Immature natural killer cell (primary cell): Measurements from ENCODE around the gene PIAS1. TPM values are rescaled to one million over a fixed set of nuclear protein-coding genes. Genes with fewer than 3 reads are reported as not detected.

Experiments used
- DNase-seq, 3 donors: peaks; one replicate each; pipeline ENCODE4 v3.0.0; 2022; ENCODE audit warnings: mixed read lengths in 1 of 3
- H3K27ac Mint-ChIP-seq, 6 donors: one replicate each; pipeline ENCODE4 v1.8.0; 2020; ENCODE audit warnings: mixed read lengths in 6 of 6, mild to moderate bottlenecking in 5 of 6, inconsistent platforms in 4 of 6, moderate library complexity in 3 of 6
- H3K27me3 Mint-ChIP-seq, 3 donors: one replicate each; pipeline ENCODE4 v1.8.0; 2020 to 2021; ENCODE audit warnings: low read depth in 3 of 3, mild to moderate bottlenecking in 3 of 3, mixed read lengths in 3 of 3, moderate library complexity in 3 of 3, inconsistent platforms in 1 of 3
- H3K36me3 Mint-ChIP-seq, 3 donors: one replicate each; pipeline ENCODE4 v1.8.0; 2020; ENCODE audit warnings: mixed read lengths in 3 of 3, inconsistent platforms in 2 of 3, mild to moderate bottlenecking in 2 of 3
- H3K4me1 Mint-ChIP-seq, 2 donors: one replicate each; pipeline ENCODE4 v1.8.0; 2020; ENCODE audit warnings: inconsistent platforms in 2 of 2, mild to moderate bottlenecking in 2 of 2, mixed read lengths in 2 of 2, moderate library complexity in 1 of 2
- H3K4me3 Mint-ChIP-seq, 5 donors: one replicate each; pipeline ENCODE4 v1.8.0; 2020; ENCODE audit warnings: mild to moderate bottlenecking in 5 of 5, mixed read lengths in 5 of 5, inconsistent platforms in 3 of 5, moderate library complexity in 3 of 5
- H3K9me3 Mint-ChIP-seq, 6 donors: one replicate each; pipeline ENCODE4 v1.8.0; 2020; ENCODE audit warnings: mild to moderate bottlenecking in 6 of 6, mixed read lengths in 6 of 6, inconsistent platforms in 4 of 6, moderate library complexity in 3 of 6
- polyA plus RNA-seq, 3 donors: library from polyadenylated mRNA; unstranded; fragments of 300-500 nt; fragmentation: Illumina TruSeq; gene quantifications; one replicate each; pipeline ENCODE4 v1.2.3, GENCODE V29; 2021

PIAS1 gene
- polyA plus RNA-seq, 3 donors from 2014 or later = 84.1 to 138 (median 112) TPM

- Mint-ChIP-seq H3K36me3 (peaks cover 15 to 46% (median 36%) of the 10 kb centered on the region in 3 donors), H3K4me3 (no peak overlapping the region), H3K9me3 (no peaks in the 10 kb centered on the region), H3K27me3 (peaks cover 0 to 2% (median 2%) of the 10 kb centered on the region in 3 donors), H3K4me1 (no peaks in the 10 kb centered on the region), H3K27ac (peak overlapping the region in 3 of 6 donors; percentile 12 to 40 (median 32))
- no peak for DNase-seq
Observed at GRCh38 chr15:68188647-68189046, 134.5 kb downstream of the PIAS1 start.

GRCh38 chr15:68190048-68190447 is 135.9 kb downstream of the PIAS1 start:
- Mint-ChIP-seq H3K4me1 (no peaks in the 10 kb centered on the region), H3K27me3 (peaks cover 0 to 5% (median 2%) of the 10 kb centered on the region in 3 donors), H3K9me3 (no peaks in the 10 kb centered on the region), H3K36me3 (peaks cover 8 to 38% (median 29%) of the 10 kb centered on the region in 3 donors), H3K27ac (no peak overlapping the region), H3K4me3 (no peak overlapping the region)
- DNase-seq = no peak

GRCh38 chr15:68191555-68191954 is 137.4 kb downstream of the PIAS1 start:
- Mint-ChIP-seq H3K4me1 (no peaks in the 10 kb centered on the region), H3K27ac (peak overlapping the region in 1 of 6 donors; percentile 56)

GRCh38 chr15:68192117-68192516 is 138.0 kb downstream of the PIAS1 start:
- DNase-seq = no peak
- no peaks in the 10 kb centered on the region for H3K4me1 Mint-ChIP-seq
- H3K4me3 Mint-ChIP-seq = no peak overlapping the region
- peak overlapping the region in 2 of 6 donors; percentile 31 to 56 for H3K27ac Mint-ChIP-seq
- peaks cover 8 to 32% (median 25%) of the 10 kb centered on the region in 3 donors for H3K36me3 Mint-ChIP-seq
- H3K27me3 Mint-ChIP-seq = peaks cover 0 to 5% (median 2%) of the 10 kb centered on the region in 3 donors
- no peaks in the 10 kb centered on the region for H3K9me3 Mint-ChIP-seq

More at GRCh38 chr15:68191555-68191954, 137.4 kb downstream of the PIAS1 start:
- DNase-seq = no peak
- H3K27me3 Mint-ChIP-seq = peaks cover 0 to 5% (median 2%) of the 10 kb centered on the region in 3 donors
- H3K36me3 Mint-ChIP-seq = peaks cover 8 to 32% (median 25%) of the 10 kb centered on the region in 3 donors
- H3K4me3 Mint-ChIP-seq = no peak overlapping the region
- no peaks in the 10 kb centered on the region for H3K9me3 Mint-ChIP-seq

GRCh38 chr15:68192804-68193486 is 138.8 kb downstream of the PIAS1 start:
- peaks cover 7 to 26% (median 21%) of the 10 kb centered on the region in 3 donors for H3K36me3 Mint-ChIP-seq

GRCh38 chr15:68195336-68196112 is 141.4 kb downstream of the PIAS1 start:
- Mint-ChIP-seq H3K4me1 (no peaks in the 10 kb centered on the region), H3K9me3 (no peaks in the 10 kb centered on the region), H3K27me3 (peaks cover 0 to 3% (median 0%) of the 10 kb centered on the region in 3 donors), H3K27ac (peak overlapping the region; percentile 6 to 65 (median 45)), H3K36me3 (peaks cover 0 to 9% (median 5%) of the 10 kb centered on the region in 3 donors), H3K4me3 (no peak overlapping the region)
- DNase-seq = no peak

More at GRCh38 chr15:68192804-68193486, 138.8 kb downstream of the PIAS1 start:
- no peak for DNase-seq
- H3K4me3 Mint-ChIP-seq = no peak overlapping the region
- H3K27ac Mint-ChIP-seq = peak overlapping the region in 3 of 6 donors; percentile 12 to 51 (median 20)
- no peaks in the 10 kb centered on the region for H3K9me3 Mint-ChIP-seq
- H3K27me3 Mint-ChIP-seq = peaks cover 0 to 3% (median 2%) of the 10 kb centered on the region in 3 donors
- no peaks in the 10 kb centered on the region for H3K4me1 Mint-ChIP-seq

- Mint-ChIP-seq H3K4me3 (no peak overlapping the region), H3K27me3 (peaks cover 0 to 3% (median 0%) of the 10 kb centered on the region in 3 donors), H3K27ac (peak overlapping the region in 2 of 6 donors; percentile 64 to 66), H3K36me3 (peaks cover 0 to 9% (median 4%) of the 10 kb centered on the region in 3 donors), H3K9me3 (no peaks in the 10 kb centered on the region), H3K4me1 (no peaks in the 10 kb centered on the region)
- no peak for DNase-seq
Observed at GRCh38 chr15:68196445-68197169, 142.5 kb downstream of the PIAS1 start.

- DNase-seq = no peak
- peaks cover 0 to 6% (median 4%) of the 10 kb centered on the region in 3 donors for H3K36me3 Mint-ChIP-seq
- H3K27me3 Mint-ChIP-seq = peaks cover 0 to 3% (median 0%) of the 10 kb centered on the region in 3 donors
- peak overlapping the region in 4 of 6 donors; percentile 26 to 77 (median 64) for H3K27ac Mint-ChIP-seq
- no peaks in the 10 kb centered on the region for H3K4me1 Mint-ChIP-seq
- H3K9me3 Mint-ChIP-seq = no peaks in the 10 kb centered on the region
- no peak overlapping the region for H3K4me3 Mint-ChIP-seq
Observed at GRCh38 chr15:68197170-68197492, 143.0 kb downstream of the PIAS1 start.

GRCh38 chr15:68197661-68198437 is 143.7 kb downstream of the PIAS1 start:
- H3K4me1 Mint-ChIP-seq = no peaks in the 10 kb centered on the region
- peak overlapping the region in 3 of 6 donors; percentile 30 to 77 (median 58) for H3K27ac Mint-ChIP-seq
- H3K27me3 Mint-ChIP-seq = peaks cover 0 to 3% (median 0%) of the 10 kb centered on the region in 3 donors
- peaks cover 0 to 4% (median 4%) of the 10 kb centered on the region in 3 donors for H3K36me3 Mint-ChIP-seq
- H3K9me3 Mint-ChIP-seq = no peaks in the 10 kb centered on the region
- no peak for DNase-seq
- no peak overlapping the region for H3K4me3 Mint-ChIP-seq

GRCh38 chr15:68199340-68199739 is 145.2 kb downstream of the PIAS1 start:
- peaks cover 0 to 3% (median 0%) of the 10 kb centered on the region in 3 donors for H3K27me3 Mint-ChIP-seq
- H3K4me3 Mint-ChIP-seq = no peak overlapping the region
- H3K9me3 Mint-ChIP-seq = no peaks in the 10 kb centered on the region
- DNase-seq = no peak
- H3K27ac Mint-ChIP-seq = no peak overlapping the region
- H3K36me3 Mint-ChIP-seq = no peaks in the 10 kb centered on the region
- no peaks in the 10 kb centered on the region for H3K4me1 Mint-ChIP-seq

- no peak for DNase-seq
- Mint-ChIP-seq H3K36me3 (no peaks in the 10 kb centered on the region), H3K4me3 (no peak overlapping the region), H3K9me3 (no peaks in the 10 kb centered on the region), H3K27me3 (no peaks in the 10 kb centered on the region), H3K4me1 (no peaks in the 10 kb centered on the region), H3K27ac (no peak overlapping the region)
Observed at GRCh38 chr15:68200016-68200861, 146.1 kb downstream of the PIAS1 start.

- Mint-ChIP-seq H3K27me3 (no peaks in the 10 kb centered on the region), H3K27ac (no peak overlapping the region), H3K9me3 (no peaks in the 10 kb centered on the region), H3K4me1 (peaks cover 0 to 2% of the 10 kb centered on the region in 2 donors), H3K4me3 (no peak overlapping the region), H3K36me3 (no peaks in the 10 kb centered on the region)
- no peak for DNase-seq
Observed at GRCh38 chr15:68201153-68201878, 147.2 kb downstream of the PIAS1 start.
